Amniotic stem cell (primary cell): Measurements from ENCODE around the gene AFF4.

Experiments used
- DNase-seq: peaks from one replicate; lab custom pipeline; 2025; lab: John Stamatoyannopoulos, UW

AFF4 gene

GRCh38 chr5:132889501-132889900, 73.9 kb downstream of the AFF4 start:
- DNase-seq = no peak

- DNase-seq = no peak
Measured at GRCh38 chr5:132887283-132887682, 76.2 kb downstream of the AFF4 start.

- DNase-seq = no peak
Measured at GRCh38 chr5:132886064-132886823, 77.2 kb downstream of the AFF4 start.

- DNase-seq = no peak
Measured at GRCh38 chr5:132884548-132884947, 78.9 kb downstream of the AFF4 start.

GRCh38 chr5:132883261-132883834, 80.1 kb downstream of the AFF4 start:
- peak; percentile 55 for DNase-seq

- no peak for DNase-seq
Measured at GRCh38 chr5:132877938-132878337, 85.5 kb downstream of the AFF4 start.

- no peak for DNase-seq
Measured at GRCh38 chr5:132877466-132877865, 86.0 kb downstream of the AFF4 start.

GRCh38 chr5:132876020-132876759, 87.2 kb downstream of the AFF4 start:
- DNase-seq = no peak

- no peak for DNase-seq
Measured at GRCh38 chr5:132873930-132874271, 89.5 kb downstream of the AFF4 start.

GRCh38 chr5:132873119-132873929, 90.1 kb downstream of the AFF4 start, which contains the start of gene LEAP2:
Gene LEAP2 (plus strand): TSS chr5:132873668. CDS start chr5:132873695, 27 bp downstream.
- DNase-seq = no peak

- DNase-seq = no peak
Measured at GRCh38 chr5:132872788-132873118, 90.7 kb downstream of the AFF4 start.

- DNase-seq = no peak
Measured at GRCh38 chr5:132871459-132872284, 91.8 kb downstream of the AFF4 start.

GRCh38 chr5:132870801-132871200, 92.6 kb downstream of the AFF4 start:
- no peak for DNase-seq

GRCh38 chr5:132868754-132869153, 94.7 kb downstream of the AFF4 start:
- no peak for DNase-seq

GRCh38 chr5:132867046-132867451, 96.4 kb downstream of the AFF4 start:
- DNase-seq = no peak

- peak; percentile 99 for DNase-seq
Measured at GRCh38 chr5:132866342-132867045, 96.9 kb downstream of the AFF4 start, which contains the start of the genes GDF9 and UQCRQ. Gene GDF9 (minus strand): TSS chr5:132866469. CDS start chr5:132864533, 1,936 bp downstream. Gene UQCRQ (plus strand): TSS chr5:132866642. CDS start chr5:132866882, 240 bp downstream.

- DNase-seq = no peak
Measured at GRCh38 chr5:132865668-132866341, 97.6 kb downstream of the AFF4 start.

- no peak for DNase-seq
Measured at GRCh38 chr5:132860742-132861141, 102.7 kb downstream of the AFF4 start.

- no peak for DNase-seq
Measured at GRCh38 chr5:132859889-132860437, 103.5 kb downstream of the AFF4 start.

GRCh38 chr5:132856011-132856410, 107.4 kb downstream of the AFF4 start:
- no peak for DNase-seq
